Adrenal gland (tissue), 5 donors: ENCODE results near the gene CAPRIN1.

Source experiments
- CTCF ChIP-seq, 6 experiments: fragments of 450-650 bp in 4 of 6; fragments of 200-600 bp in 2 of 6; sonication (generic) in 1 of 6; IDR thresholded peaks; 1 replicate in 5 of 6; 2 replicates in 1 of 6; pipeline versions ENCODE4 v1.5.1 to v1.8.0; 2016 to 2021; ENCODE audit warnings: antibody characterized with exemption in 6 of 6, mild to moderate bottlenecking in 2 of 6, moderate library complexity in 1 of 6
- POLR2A ChIP-seq, 2 donors: fragments of 450-650 bp; IDR thresholded peaks; one replicate each; pipeline ENCODE4 v1.6.1; 2017; ENCODE audit warnings: antibody characterized with exemption in 2 of 2, mild to moderate bottlenecking in 2 of 2, moderate library complexity in 1 of 2
- donor health status: DM: no; HTN: no; CAD: no.

- TF ChIP-seq CTCF (IDR thresholded peaks at IDR 0.05) (no peak), POLR2A (IDR thresholded peaks at IDR 0.05) (no peak)
These were observed 15.1 kb upstream of the CAPRIN1 start for GRCh38 chr11:34036456-34036855.
